IMR-90 (cell line): ENCODE results near the gene DENND5A.

Source experiments
- BHLHE40 ChIP-seq: fragments of 150-350 bp; IDR thresholded peaks from 2 replicates; pipeline ENCODE4 v1.6.1; 2016; ENCODE audit warnings: mild to moderate bottlenecking, low read depth, low read length
- FOS ChIP-seq: fragments of 150-350 bp; IDR thresholded peaks from 2 replicates; pipeline ENCODE4 v1.6.1; 2016; ENCODE audit warnings: low read depth, low read length
- MAFK ChIP-seq: IDR thresholded peaks from 2 replicates; pipeline ENCODE4 v1.6.1; 2012; ENCODE audit warnings: low read depth, low read length, improper control_type of control experiment
- MAZ ChIP-seq: IDR thresholded peaks from 2 replicates; pipeline ENCODE4 v1.6.1; 2012; ENCODE audit warnings: low read depth, mild to moderate bottlenecking, low read length, improper control_type of control experiment, moderate library complexity, borderline replicate concordance
- MXI1 ChIP-seq: IDR thresholded peaks from 2 replicates; pipeline ENCODE4 v1.6.1; 2012; ENCODE audit warnings: low read depth, mild to moderate bottlenecking, low read length, moderate library complexity, borderline replicate concordance
- NFE2L2 ChIP-seq: fragments of 150-350 bp; IDR thresholded peaks from 2 replicates; pipeline ENCODE4 v1.6.1; 2016; ENCODE audit warnings: low read depth, mild to moderate bottlenecking, low read length
- POLR2A ChIP-seq: IDR thresholded peaks from 2 replicates; pipeline ENCODE4 v1.6.1; 2012; ENCODE audit warnings: mild to moderate bottlenecking, low read depth, low read length
- RAD21 ChIP-seq: IDR thresholded peaks from 2 replicates; pipeline ENCODE4 v1.6.1; 2012; ENCODE audit warnings: low read length, improper control_type of control experiment
- RCOR1 ChIP-seq: IDR thresholded peaks from 2 replicates; pipeline ENCODE4 v1.6.1; 2012; ENCODE audit warnings: mild to moderate bottlenecking, low read length, improper control_type of control experiment; ENCODE audit not compliant: insufficient replicate concordance
- RFX5 ChIP-seq: IDR thresholded peaks from 2 replicates; pipeline ENCODE4 v1.8.0; 2012; ENCODE audit warnings: low read depth, mild to moderate bottlenecking, low read length, moderate library complexity
- SMC3 ChIP-seq: fragments of 150-350 bp; IDR thresholded peaks from 2 replicates; pipeline ENCODE4 v1.6.1; 2016; ENCODE audit warnings: low read depth, mild to moderate bottlenecking, antibody characterized with exemption, low read length, moderate library complexity
- TF ChIP-seq, protein P1 (sequence below): conservative IDR thresholded peaks from 2 replicates; pipeline ENCODE4 v1.5.1; 2012; ENCODE audit warnings: mild to moderate bottlenecking, low read depth, low read length, improper control_type of control experiment
- TF ChIP-seq, protein P2 (sequence below): fragments of 150-350 bp; IDR thresholded peaks from 2 replicates; pipeline ENCODE4 v1.6.1; 2017; ENCODE audit warnings: mild to moderate bottlenecking, antibody characterized with exemption, low read length, low read depth
- TF ChIP-seq, protein P3 (sequence below): fragments of 150-350 bp; IDR thresholded peaks from 2 replicates; pipeline ENCODE4 v1.6.1; 2016; ENCODE audit warnings: low read depth, mild to moderate bottlenecking, low read length, moderate library complexity, borderline replicate concordance

GRCh38 chr11:9253086-9253485 is 12.1 kb downstream of the DENND5A start:
- TF ChIP-seq, protein P1, sequence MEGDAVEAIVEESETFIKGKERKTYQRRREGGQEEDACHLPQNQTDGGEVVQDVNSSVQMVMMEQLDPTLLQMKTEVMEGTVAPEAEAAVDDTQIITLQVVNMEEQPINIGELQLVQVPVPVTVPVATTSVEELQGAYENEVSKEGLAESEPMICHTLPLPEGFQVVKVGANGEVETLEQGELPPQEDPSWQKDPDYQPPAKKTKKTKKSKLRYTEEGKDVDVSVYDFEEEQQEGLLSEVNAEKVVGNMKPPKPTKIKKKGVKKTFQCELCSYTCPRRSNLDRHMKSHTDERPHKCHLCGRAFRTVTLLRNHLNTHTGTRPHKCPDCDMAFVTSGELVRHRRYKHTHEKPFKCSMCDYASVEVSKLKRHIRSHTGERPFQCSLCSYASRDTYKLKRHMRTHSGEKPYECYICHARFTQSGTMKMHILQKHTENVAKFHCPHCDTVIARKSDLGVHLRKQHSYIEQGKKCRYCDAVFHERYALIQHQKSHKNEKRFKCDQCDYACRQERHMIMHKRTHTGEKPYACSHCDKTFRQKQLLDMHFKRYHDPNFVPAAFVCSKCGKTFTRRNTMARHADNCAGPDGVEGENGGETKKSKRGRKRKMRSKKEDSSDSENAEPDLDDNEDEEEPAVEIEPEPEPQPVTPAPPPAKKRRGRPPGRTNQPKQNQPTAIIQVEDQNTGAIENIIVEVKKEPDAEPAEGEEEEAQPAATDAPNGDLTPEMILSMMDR: no peak
- TF ChIP-seq POLR2A (no peak), MXI1 (no peak), NFE2L2 (no peak), RAD21 (no peak), MAFK (no peak), SMC3 (no peak), MAZ (no peak), RCOR1 (no peak), RFX5 (no peak), BHLHE40 (no peak), FOS (no peak)
- TF ChIP-seq, protein P2, sequence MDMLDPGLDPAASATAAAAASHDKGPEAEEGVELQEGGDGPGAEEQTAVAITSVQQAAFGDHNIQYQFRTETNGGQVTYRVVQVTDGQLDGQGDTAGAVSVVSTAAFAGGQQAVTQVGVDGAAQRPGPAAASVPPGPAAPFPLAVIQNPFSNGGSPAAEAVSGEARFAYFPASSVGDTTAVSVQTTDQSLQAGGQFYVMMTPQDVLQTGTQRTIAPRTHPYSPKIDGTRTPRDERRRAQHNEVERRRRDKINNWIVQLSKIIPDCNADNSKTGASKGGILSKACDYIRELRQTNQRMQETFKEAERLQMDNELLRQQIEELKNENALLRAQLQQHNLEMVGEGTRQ: no peak
- TF ChIP-seq, protein P3, sequence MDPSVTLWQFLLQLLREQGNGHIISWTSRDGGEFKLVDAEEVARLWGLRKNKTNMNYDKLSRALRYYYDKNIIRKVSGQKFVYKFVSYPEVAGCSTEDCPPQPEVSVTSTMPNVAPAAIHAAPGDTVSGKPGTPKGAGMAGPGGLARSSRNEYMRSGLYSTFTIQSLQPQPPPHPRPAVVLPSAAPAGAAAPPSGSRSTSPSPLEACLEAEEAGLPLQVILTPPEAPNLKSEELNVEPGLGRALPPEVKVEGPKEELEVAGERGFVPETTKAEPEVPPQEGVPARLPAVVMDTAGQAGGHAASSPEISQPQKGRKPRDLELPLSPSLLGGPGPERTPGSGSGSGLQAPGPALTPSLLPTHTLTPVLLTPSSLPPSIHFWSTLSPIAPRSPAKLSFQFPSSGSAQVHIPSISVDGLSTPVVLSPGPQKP: no peak
